OCI-LY1 (cell line): ENCODE measurements around the gene CCDC33.

ENCODE experiments used
- H2AFZ ChIP-seq: fragments of 200-600 bp; sonication (generic), shearing (Covaris generic); 2 replicates; pipeline ENCODE4 v1.6.0; 2014; ENCODE audit warnings: antibody characterized with exemption, mild to moderate bottlenecking, low read length
- H3F3A ChIP-seq: fragments of 200-600 bp; sonication (generic), shearing (Covaris generic); 2 replicates; pipeline ENCODE4 v1.6.0; 2014; ENCODE audit warnings: mild to moderate bottlenecking, antibody characterized with exemption, low read length, moderate library complexity; ENCODE audit not compliant: insufficient read depth
- H3K27ac ChIP-seq: fragments of 200-600 bp; sonication (generic); 2 replicates; pipeline ENCODE4 v1.5.1; 2014; ENCODE audit warnings: low read length, mixed run types, mild to moderate bottlenecking, low read depth; ENCODE audit not compliant: poor library complexity, severe bottlenecking
- H3K27me3 ChIP-seq: fragments of 200-600 bp; sonication (generic); 2 replicates; pipeline ENCODE4 v1.6.0; 2014; ENCODE audit warnings: antibody characterized with exemption, mild to moderate bottlenecking, low read length, moderate library complexity; ENCODE audit not compliant: insufficient read depth
- H3K36me3 ChIP-seq: fragments of 200-600 bp; sonication (generic); 2 replicates; pipeline ENCODE4 v1.6.1; 2014; ENCODE audit warnings: mild to moderate bottlenecking, antibody characterized with exemption, low read length, moderate library complexity, mixed read lengths; ENCODE audit not compliant: insufficient read depth
- H3K4me1 ChIP-seq: fragments of 200-600 bp; sonication (generic); 2 replicates; pipeline ENCODE4 v1.5.1; 2014; ENCODE audit warnings: mild to moderate bottlenecking, low read length, moderate library complexity; ENCODE audit not compliant: insufficient read depth, severe bottlenecking
- H3K4me2 ChIP-seq: fragments of 200-600 bp; sonication (generic), shearing (Covaris generic); 2 replicates; pipeline ENCODE4 v1.6.1; 2014; ENCODE audit warnings: low read length
- H3K4me3 ChIP-seq: fragments of 200-600 bp; sonication (generic); 2 replicates; pipeline ENCODE4 v1.5.1; 2014; ENCODE audit warnings: low read length, low read depth, mild to moderate bottlenecking, mixed read lengths; ENCODE audit not compliant: poor library complexity, severe bottlenecking
- H3K79me2 ChIP-seq: fragments of 200-600 bp; shearing (Covaris generic); 2 replicates; pipeline ENCODE4 v1.6.1; 2016; ENCODE audit warnings: mixed run types, low read length, mixed read lengths; ENCODE audit not compliant: insufficient read depth
- H3K9ac ChIP-seq: fragments of 200-600 bp; sonication (generic), shearing (Covaris generic); 2 replicates; pipeline ENCODE4 v1.6.1; 2014; ENCODE audit warnings: mild to moderate bottlenecking, low read length, mixed read lengths
- H3K9me2 ChIP-seq: fragments of 200-600 bp; sonication (generic), shearing (Covaris generic); 2 replicates; pipeline ENCODE4 v1.6.1; 2014; ENCODE audit warnings: low read depth, mild to moderate bottlenecking, low read length, mixed read lengths
- H3K9me3 ChIP-seq: fragments of 200-600 bp; shearing (Covaris generic); 2 replicates; pipeline ENCODE4 v1.6.1; 2014; ENCODE audit warnings: low read length, mixed read lengths
- H4K20me1 ChIP-seq: fragments of 200-600 bp; sonication (generic), shearing (Covaris generic); 2 replicates; pipeline ENCODE4 v1.6.0; 2016; ENCODE audit warnings: mild to moderate bottlenecking, low read length; ENCODE audit not compliant: insufficient read depth
- EZH2 ChIP-seq: fragments of 200-600 bp; sonication (generic), shearing (Covaris generic); IDR thresholded peaks from 2 replicates; pipeline ENCODE4 v1.8.0; 2017; ENCODE audit warnings: borderline replicate concordance, mixed run types, mild to moderate bottlenecking, antibody characterized with exemption, low read length, moderate library complexity, mixed read lengths
- TF ChIP-seq, protein P1 (sequence below): fragments of 200-600 bp; sonication (generic), shearing (Covaris generic); IDR thresholded peaks from 2 replicates; pipeline ENCODE4 v1.5.1; 2017; ENCODE audit warnings: mild to moderate bottlenecking, antibody characterized with exemption, low read length, moderate library complexity, mixed read lengths

Gene CCDC33

GRCh38 chr15:74364936-74365597 lies 128.9 kb downstream of the CCDC33 start:
- Histone ChIP-seq H3K27ac (no peak overlapping the region), H3K4me1 (no peaks in the 10 kb centered on the region), H3K4me2 (no peak overlapping the region), H3K9me2 (no peaks in the 10 kb centered on the region), H3K9ac (no peak overlapping the region), H3K4me3 (no peak overlapping the region), H4K20me1 (no peaks in the 10 kb centered on the region), H3K27me3 (peaks cover 4% of the 10 kb centered on the region; the same call in 1 of the 2 replicates), H2AFZ (no peak overlapping the region), H3K79me2 (no peaks in the 10 kb centered on the region), H3K9me3 (no peaks in the 10 kb centered on the region), H3F3A (no peaks in the 10 kb centered on the region), H3K36me3 (no peaks in the 10 kb centered on the region)
- TF ChIP-seq, protein P1, sequence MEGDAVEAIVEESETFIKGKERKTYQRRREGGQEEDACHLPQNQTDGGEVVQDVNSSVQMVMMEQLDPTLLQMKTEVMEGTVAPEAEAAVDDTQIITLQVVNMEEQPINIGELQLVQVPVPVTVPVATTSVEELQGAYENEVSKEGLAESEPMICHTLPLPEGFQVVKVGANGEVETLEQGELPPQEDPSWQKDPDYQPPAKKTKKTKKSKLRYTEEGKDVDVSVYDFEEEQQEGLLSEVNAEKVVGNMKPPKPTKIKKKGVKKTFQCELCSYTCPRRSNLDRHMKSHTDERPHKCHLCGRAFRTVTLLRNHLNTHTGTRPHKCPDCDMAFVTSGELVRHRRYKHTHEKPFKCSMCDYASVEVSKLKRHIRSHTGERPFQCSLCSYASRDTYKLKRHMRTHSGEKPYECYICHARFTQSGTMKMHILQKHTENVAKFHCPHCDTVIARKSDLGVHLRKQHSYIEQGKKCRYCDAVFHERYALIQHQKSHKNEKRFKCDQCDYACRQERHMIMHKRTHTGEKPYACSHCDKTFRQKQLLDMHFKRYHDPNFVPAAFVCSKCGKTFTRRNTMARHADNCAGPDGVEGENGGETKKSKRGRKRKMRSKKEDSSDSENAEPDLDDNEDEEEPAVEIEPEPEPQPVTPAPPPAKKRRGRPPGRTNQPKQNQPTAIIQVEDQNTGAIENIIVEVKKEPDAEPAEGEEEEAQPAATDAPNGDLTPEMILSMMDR = no peak
- TF ChIP-seq EZH2 = no peak

- no peak overlapping the region for H3K9ac ChIP-seq
- peaks cover 4% of the 10 kb centered on the region; the same call in 1 of the 2 replicates for H3K27me3 ChIP-seq
- no peaks in the 10 kb centered on the region for H4K20me1 ChIP-seq
- no peaks in the 10 kb centered on the region for H3K36me3 ChIP-seq
- no peaks in the 10 kb centered on the region for H3K9me3 ChIP-seq
- no peaks in the 10 kb centered on the region for H3F3A ChIP-seq
- no peaks in the 10 kb centered on the region for H3K9me2 ChIP-seq
- no peak overlapping the region for H3K4me3 ChIP-seq
- H2AFZ ChIP-seq = no peak overlapping the region
- H3K4me2 ChIP-seq = no peak overlapping the region
- no peak overlapping the region for H3K27ac ChIP-seq
- TF ChIP-seq, protein P1 = no peak
- no peak for TF ChIP-seq EZH2
- H3K79me2 ChIP-seq = no peaks in the 10 kb centered on the region
- H3K4me1 ChIP-seq = no peaks in the 10 kb centered on the region
Observed at GRCh38 chr15:74365598-74366445, 129.7 kb downstream of the CCDC33 start.

- Histone ChIP-seq H3F3A (no peaks in the 10 kb centered on the region), H2AFZ (no peak within 1 kb of the TSS), H3K27me3 (peaks cover 4% of the 10 kb centered on the region; the same call in 1 of the 2 replicates), H3K79me2 (no peaks in the 10 kb centered on the region), H3K4me2 (no peak within 1 kb of the TSS), H3K36me3 (no peaks in the 10 kb centered on the region), H3K9me2 (no peaks in the 10 kb centered on the region), H3K4me1 (no peaks in the 10 kb centered on the region), H3K9me3 (no peaks in the 10 kb centered on the region), H3K27ac (no peak within 1 kb of the TSS), H3K4me3 (no peak within 1 kb of the TSS), H4K20me1 (no peaks in the 10 kb centered on the region), H3K9ac (no peak within 1 kb of the TSS)
- TF ChIP-seq, protein P1 = no peak
- no peak for TF ChIP-seq EZH2
Observed at GRCh38 chr15:74367296-74367854, 131.2 kb downstream of the CCDC33 start, which contains the start of gene CYP11A1. Gene CYP11A1, minus strand, starts transcription at chr15:74367646. Its CDS starts 61 bp downstream, at chr15:74367585.
